Endothelial cell of umbilical vein (primary cell): Measurements from ENCODE around the gene DNAH10. TPM values are rescaled to one million over a fixed set of nuclear protein-coding genes. Genes with fewer than 3 reads are reported as not detected.

ENCODE experiments used
- BruUV-seq: library from RNA; stranded (reverse); fragments of 400-500 nt; replicated peaks from 2 replicates; lab custom pipeline; 2021; lab: Mats Ljungman, UMichigan
- CTCF ChIA-PET: fragments of 300-600, 350-600 bp; sonication (Branson Sonifier 250); formaldehyde crosslinking; loops from one replicate; lab custom pipeline; 2021; ENCODE audit warnings: antibody characterized with exemption, inconsistent platforms; lab: Charles Lee
- POLR2A ChIA-PET: fragments of 300-600, 350-600 bp; sonication (Branson Sonifier 250); formaldehyde crosslinking; loops from one replicate; lab custom pipeline; 2021; ENCODE audit warnings: antibody characterized with exemption, inconsistent platforms; lab: Charles Lee
- DNase-seq: peaks from one replicate; pipeline ENCODE4 v3.0.0-alpha.2; 2011; ENCODE audit warnings: low read depth, low spot score
- FAIRE-seq: peaks from 2 replicates; lab custom pipeline; 2011; peaks lifted over from hg19 to GRCh38; lab: Jason Lieb, UNC
- H2AFZ ChIP-seq: 2 replicates; pipeline ENCODE4 v1.6.0; 2012; ENCODE audit warnings: low read depth, low read length, control low read depth, inconsistent platforms
- H3K27ac ChIP-seq: 2 replicates; pipeline ENCODE4 v1.5.1; 2011; ENCODE audit warnings: low read depth, mild to moderate bottlenecking, control low read depth, low read length, moderate library complexity; ENCODE audit not compliant: insufficient read depth
- H3K27me3 ChIP-seq, 2 experiments: 2 replicates each; pipeline versions ENCODE4 v1.6.0 to v1.6.1; 2011; ENCODE audit warnings: low read length in 2 of 2, mixed read lengths in 1 of 2; ENCODE audit not compliant: control insufficient read depth in 2 of 2, insufficient read depth in 2 of 2
- H3K36me3 ChIP-seq, 2 experiments: 2 replicates in 1 of 2; 3 replicates in 1 of 2; pipeline ENCODE4 v1.5.1; 2011; ENCODE audit warnings: low read length in 2 of 2, mild to moderate bottlenecking in 1 of 2, moderate library complexity in 1 of 2; ENCODE audit not compliant: control insufficient read depth in 2 of 2, insufficient read depth in 2 of 2; ENCODE audit errors: extremely low read depth in 1 of 2
- H3K4me1 ChIP-seq: 3 replicates; pipeline ENCODE4 v1.5.1; 2011; ENCODE audit warnings: mild to moderate bottlenecking, low read length; ENCODE audit not compliant: control insufficient read depth, insufficient read depth; ENCODE audit errors: extremely low read depth
- H3K4me2 ChIP-seq: 2 replicates; pipeline ENCODE4 v1.6.1; 2011; ENCODE audit warnings: low read length, control low read depth, mixed read lengths; ENCODE audit not compliant: insufficient read depth
- H3K4me3 ChIP-seq, 3 experiments: fragments of 200-600 bp in 1 of 3; sonication (generic), shearing (Covaris generic) in 1 of 3; replicated peaks in 1 of 3; 2 replicates each; pipeline ENCODE4 v1.5.1; 2011 to 2016; ENCODE audit warnings: control low read depth in 3 of 3, low read length in 3 of 3, mild to moderate bottlenecking in 2 of 3, inconsistent platforms in 1 of 3, low read depth in 1 of 3, moderate library complexity in 1 of 3; ENCODE audit not compliant: insufficient read depth in 1 of 3
- H3K79me2 ChIP-seq: 2 replicates; pipeline ENCODE4 v1.6.0; 2012; ENCODE audit warnings: low read length, inconsistent platforms; ENCODE audit not compliant: control insufficient read depth, insufficient read depth
- H3K9ac ChIP-seq: replicated peaks from 2 replicates; pipeline ENCODE3; 2011; ENCODE audit warnings: low read length, control low read depth; ENCODE audit not compliant: insufficient read depth; ENCODE audit errors: extremely low read depth
- H3K9me1 ChIP-seq: replicated peaks from 3 replicates; pipeline ENCODE4 v1.6.0; 2011; ENCODE audit warnings: mild to moderate bottlenecking, low read length; ENCODE audit not compliant: control insufficient read depth, insufficient read depth; ENCODE audit errors: extremely low read depth
- H3K9me3 ChIP-seq: replicated peaks from 2 replicates; pipeline ENCODE4 v1.5.1; 2012; ENCODE audit warnings: low read length, inconsistent platforms; ENCODE audit not compliant: control insufficient read depth, insufficient read depth
- H4K20me1 ChIP-seq: replicated peaks from 2 replicates; pipeline ENCODE3; 2011; ENCODE audit warnings: mild to moderate bottlenecking, low read length; ENCODE audit not compliant: control insufficient read depth, insufficient read depth; ENCODE audit errors: extremely low read depth
- CTCF ChIP-seq, 2 donors: IDR thresholded peaks; 1 replicate in 1 of 2; 2 replicates in 1 of 2; pipeline ENCODE4 v1.5.1; 2011; ENCODE audit warnings: low read length in 2 of 2, mild to moderate bottlenecking in 2 of 2, moderate library complexity in 2 of 2, control low read depth in 1 of 2, inconsistent platforms in 1 of 2, low read depth in 1 of 2; ENCODE audit not compliant: insufficient read depth in 1 of 2; ENCODE audit errors: extremely low read depth in 1 of 2
- EZH2 ChIP-seq: IDR thresholded peaks from 2 replicates; pipeline ENCODE4 v1.6.1; 2012; ENCODE audit warnings: borderline replicate concordance, low read depth, mild to moderate bottlenecking, moderate library complexity, low read length, inconsistent platforms; ENCODE audit not compliant: severe bottlenecking
- FOS ChIP-seq: IDR thresholded peaks from 2 replicates; pipeline ENCODE4 v1.6.1; 2011; ENCODE audit warnings: mild to moderate bottlenecking, low read length, moderate library complexity, borderline replicate concordance; ENCODE audit not compliant: insufficient read depth
- GATA2 ChIP-seq: IDR thresholded peaks from 2 replicates; pipeline ENCODE4 v1.7.0; 2011; ENCODE audit warnings: low read depth, mild to moderate bottlenecking, moderate library complexity, mixed read lengths, low read length; ENCODE audit not compliant: insufficient read length, insufficient read depth
- JUN ChIP-seq: IDR thresholded peaks from 2 replicates; pipeline ENCODE4 v1.6.1; 2011; ENCODE audit warnings: borderline replicate concordance, low read depth; ENCODE audit not compliant: insufficient read length, insufficient read depth
- MAX ChIP-seq: IDR thresholded peaks from 2 replicates; pipeline ENCODE4 v1.6.1; 2011; ENCODE audit not compliant: insufficient read depth, insufficient read length
- MYC ChIP-seq: IDR thresholded peaks from one replicate; pipeline ENCODE4 v1.6.1; 2011; ENCODE audit warnings: mild to moderate bottlenecking, low read depth, low read length
- POLR2A ChIP-seq: IDR thresholded peaks from 2 replicates; pipeline ENCODE4 v1.6.1; 2012; ENCODE audit warnings: low read depth, mild to moderate bottlenecking, control low read depth, low read length
- POLR2AphosphoS5 ChIP-seq: IDR thresholded peaks from 2 replicates; pipeline ENCODE4 v1.6.1; 2012; ENCODE audit warnings: low read depth, mild to moderate bottlenecking, control low read depth, low read length, moderate library complexity; ENCODE audit not compliant: insufficient read depth
- dilution Hi-C: fragments of 300-500 bp; cut with MboI; formaldehyde crosslinking; loops from one replicate; pipeline ENCODE4 v1.15.0; 2019; ENCODE audit warnings: low sequenced_read_pairs; ENCODE audit not compliant: extremely low pct_ligation_motif_present
- intact Hi-C: fragments of 100-400 bp; cut with micrococcal nuclease; formaldehyde crosslinking; loops from one replicate; pipeline ENCODE4 v1.10.0; 2022
- polyA plus RNA-seq, 4 experiments: library from polyadenylated mRNA; depleted of rRNA in 3 of 4; stranded (reverse) in 3 of 4; unstranded in 1 of 4; fragments of >200 nt; gene quantifications; 2 replicates each; pipeline versions ENCODE4 v1.2.1 to v1.2.3, GENCODE V29; 2011 to 2012; ENCODE audit warnings: missing spikeins in 1 of 4
- total RNA-seq: library from RNA; stranded (reverse); gene quantifications from 2 replicates; pipeline ENCODE4 v1.2.3, GENCODE V29; 2021

Gene DNAH10
- total and polyA plus RNA-seq, 2 donors (not counting 3 experiments of a cell fraction or from before 2014, with no cell fraction given) = 0.04 to 0.31 TPM

- H3K27ac ChIP-seq = no peak overlapping the region
- no peak overlapping the region for H3K4me3 ChIP-seq
- no peaks in the 10 kb centered on the region for H3K79me2 ChIP-seq
- TF ChIP-seq MAX (no peak), JUN (no peak), POLR2AphosphoS5 (no peak), MYC (no peak), GATA2 (no peak)
- intact Hi-C loops = no loop called here
- no peaks in the 10 kb centered on the region for H3K27me3 ChIP-seq
- dilution Hi-C loops = no loop called here
- ChIA-PET POLR2A (no interaction called here), CTCF (interaction anchor here (1.1 kb wide), 1 partner anchor 241 kb away, joined by 3 read pairs; no protein-coding TSS in a partner anchor)
- no peak overlapping the region for H3K4me2 ChIP-seq
- no peaks in the 10 kb centered on the region for H3K9me3 ChIP-seq
- no peak overlapping the region for H2AFZ ChIP-seq
- FAIRE-seq = no peak
- no peaks in the 10 kb centered on the region for H4K20me1 ChIP-seq
- no TSS peak for BruUV-seq
- H3K9me1 ChIP-seq = no peaks in the 10 kb centered on the region
- H3K9ac ChIP-seq = no peak overlapping the region
- no peaks in the 10 kb centered on the region for H3K36me3 ChIP-seq
- no peak for DNase-seq
- H3K4me1 ChIP-seq = no peaks in the 10 kb centered on the region
Observed at GRCh38 chr12:123790905-123791467, 28.9 kb downstream of the DNAH10 start.

- dilution Hi-C loops = no loop called here
Observed at GRCh38 chr12:123794027-123794426, 31.9 kb downstream of the DNAH10 start.

More at GRCh38 chr12:123794027-123794426, 31.9 kb downstream of the DNAH10 start:
- Histone ChIP-seq H3K27ac (no peak overlapping the region), H3K9ac (no peak overlapping the region), H3K4me3 (no peak overlapping the region), H2AFZ (no peak overlapping the region), H3K4me2 (no peak overlapping the region), H3K27me3 (no peaks in the 10 kb centered on the region), H4K20me1 (no peaks in the 10 kb centered on the region), H3K79me2 (no peaks in the 10 kb centered on the region), H3K4me1 (no peaks in the 10 kb centered on the region), H3K9me1 (no peaks in the 10 kb centered on the region), H3K36me3 (no peaks in the 10 kb centered on the region), H3K9me3 (no peaks in the 10 kb centered on the region)
- TF ChIP-seq POLR2A (no peak), MAX (no peak), POLR2AphosphoS5 (no peak), MYC (no peak), GATA2 (no peak), EZH2 (no peak), FOS (no peak), CTCF (IDR thresholded peaks at IDR 0.05; ENCODE audit: extremely low read depth in 1 of 2, insufficient read depth in 1 of 2, low read depth in 1 of 2, low read length in 2 of 2) (no peak), JUN (no peak)
- FAIRE-seq (no peak), DNase-seq (no peak)
- POLR2A ChIA-PET = no interaction called here
- CTCF ChIA-PET = no interaction called here
- intact Hi-C loops = no loop called here
- no TSS peak for BruUV-seq
